GM04503 (cell line): ENCODE measurements around the gene CEP350.

ENCODE experiments used
- DNase-seq: peaks from one replicate; pipeline ENCODE4 v3.0.0-alpha.2; 2012; ENCODE audit warnings: low read depth

Gene CEP350

DNA sequence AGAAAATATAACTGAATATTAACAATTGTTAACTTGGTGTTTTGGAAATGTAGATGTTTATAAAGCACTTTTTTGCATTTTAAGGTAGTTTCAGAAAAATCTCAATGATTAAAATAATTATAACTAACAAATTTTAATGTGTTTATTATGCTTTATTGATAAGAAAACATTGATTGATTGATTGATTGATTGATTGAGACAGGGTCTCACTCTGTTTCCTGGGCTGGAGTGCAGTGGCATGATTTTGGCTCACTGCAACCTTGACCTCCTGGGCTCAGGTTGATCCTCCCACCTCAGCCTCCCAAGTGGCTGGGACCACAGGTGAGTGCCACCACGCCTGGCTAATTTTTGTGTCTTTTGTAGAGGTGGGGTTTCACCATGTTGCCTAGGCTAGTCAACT is 106.4 kb downstream of the CEP350 start:
- DNase-seq = no peak

DNA sequence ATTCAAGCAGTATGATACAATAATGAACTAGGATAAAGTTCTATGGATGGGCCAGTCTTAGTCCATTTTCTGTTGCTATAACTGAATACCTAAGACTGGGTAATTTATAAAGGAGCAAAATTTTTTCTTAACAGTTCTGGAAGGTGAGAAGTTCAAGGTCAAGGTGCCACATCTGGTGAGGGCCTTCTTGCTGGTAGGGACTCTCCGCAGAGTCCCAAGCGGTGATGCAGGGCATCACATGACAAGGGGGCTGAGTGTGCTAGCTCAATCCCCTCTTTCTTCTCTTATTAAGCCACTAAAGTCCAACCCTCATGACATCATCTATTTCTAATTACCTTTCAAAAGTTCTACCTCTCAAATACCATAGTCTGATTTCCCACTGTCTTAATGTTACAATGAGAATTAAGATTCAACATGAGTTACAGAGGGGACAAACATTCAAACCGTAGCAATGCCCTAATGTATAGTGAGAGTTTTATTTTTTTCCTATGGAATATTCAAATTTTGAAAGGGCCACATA is 107.9 kb downstream of the CEP350 start:
- DNase-seq = no peak

DNA sequence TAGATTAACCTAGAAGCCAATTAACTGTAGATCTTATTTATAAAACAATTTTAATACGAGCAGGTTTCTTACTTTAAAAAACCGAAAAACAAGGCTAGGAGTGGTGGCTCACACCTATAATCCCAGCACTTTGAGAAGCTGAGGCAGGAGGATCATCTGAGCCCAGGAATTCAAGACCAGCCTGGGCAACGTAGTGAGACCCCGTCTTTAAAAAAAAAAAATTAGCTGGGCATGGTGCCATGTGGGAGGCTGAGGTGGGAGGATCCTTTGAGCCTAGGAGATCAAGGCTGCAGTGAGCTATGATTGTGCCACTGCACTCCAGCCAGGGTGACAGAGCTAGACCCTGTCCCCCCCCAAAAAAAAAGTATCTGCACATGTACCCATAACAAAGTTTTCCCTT is 110.8 kb downstream of the CEP350 start:
- DNase-seq = no peak

DNA sequence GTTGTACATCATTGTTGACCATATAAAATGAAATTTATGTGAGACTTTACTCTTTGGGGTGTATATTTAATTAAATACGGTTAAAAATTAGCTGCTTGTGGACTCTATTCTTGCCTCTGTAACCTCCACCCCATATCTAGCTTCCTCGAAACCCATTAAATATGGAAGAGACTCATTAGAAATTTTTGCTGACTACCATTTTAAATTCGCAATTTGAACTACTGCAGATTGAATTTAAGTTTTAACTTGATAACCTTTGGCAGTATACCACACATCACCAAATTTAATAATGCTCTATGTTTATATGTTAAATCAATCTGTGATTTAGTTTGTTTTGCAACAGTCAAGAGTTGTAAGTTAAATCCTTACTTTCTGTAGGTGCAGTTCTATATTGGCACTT is 111.5 kb downstream of the CEP350 start:
- DNase-seq = no peak

DNA sequence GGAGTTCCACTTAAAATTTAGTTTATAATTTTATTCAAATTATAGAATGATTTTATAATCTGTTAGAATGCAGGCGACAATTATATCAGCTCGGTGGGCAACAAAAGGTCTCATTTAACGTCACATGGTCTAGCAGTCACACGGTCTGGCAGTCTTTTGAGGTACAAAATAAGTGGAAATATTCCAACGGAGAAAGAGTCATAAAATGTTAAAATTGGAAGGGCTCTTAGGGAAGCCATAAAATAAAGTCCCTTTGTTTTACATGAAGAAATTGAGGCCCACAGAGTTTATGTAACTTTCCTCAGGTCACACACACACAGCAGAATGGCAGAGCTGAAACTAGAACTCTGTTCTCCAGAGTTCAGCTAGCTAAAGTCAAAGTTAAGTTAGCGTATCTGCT is 115.7 kb downstream of the CEP350 start:
- DNase-seq = no peak

DNA sequence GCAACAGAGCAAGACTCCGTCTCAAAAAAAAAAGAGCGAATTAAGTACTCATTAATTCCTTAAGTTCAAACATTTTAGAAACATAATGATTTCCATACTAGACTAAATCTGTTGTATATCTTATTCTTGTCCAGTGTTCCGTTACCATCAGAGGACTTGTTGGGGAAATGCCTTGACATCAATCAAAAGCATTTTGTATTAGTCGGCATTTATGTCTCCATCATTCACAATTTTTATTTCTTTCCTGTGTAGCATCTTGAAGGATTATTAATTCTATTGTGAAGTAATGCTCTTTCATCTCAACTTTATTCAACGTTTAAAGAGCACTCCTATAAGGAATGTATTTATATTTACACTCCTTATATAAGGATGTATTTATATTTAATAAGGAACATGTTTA is 117.1 kb downstream of the CEP350 start:
- DNase-seq = no peak

DNA sequence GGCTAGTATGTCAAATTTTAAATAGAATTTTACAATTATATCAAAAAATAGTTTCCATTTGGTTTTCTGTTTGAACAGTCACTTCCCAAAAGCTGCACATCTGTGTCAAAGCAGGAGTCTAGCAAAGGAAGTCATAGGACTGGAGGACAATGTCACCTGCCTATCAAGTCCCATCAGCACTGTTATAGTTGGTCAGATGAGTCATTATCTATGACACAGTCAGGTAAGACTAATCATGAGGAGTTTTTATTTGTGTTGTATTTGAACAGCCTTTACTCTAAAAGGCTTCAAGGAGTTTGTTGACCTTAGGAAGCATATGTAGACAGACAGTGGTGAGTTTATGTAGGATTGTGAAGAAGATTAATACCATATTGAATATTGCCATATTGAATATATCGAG is 125.8 kb downstream of the CEP350 start:
- no peak for DNase-seq

DNA sequence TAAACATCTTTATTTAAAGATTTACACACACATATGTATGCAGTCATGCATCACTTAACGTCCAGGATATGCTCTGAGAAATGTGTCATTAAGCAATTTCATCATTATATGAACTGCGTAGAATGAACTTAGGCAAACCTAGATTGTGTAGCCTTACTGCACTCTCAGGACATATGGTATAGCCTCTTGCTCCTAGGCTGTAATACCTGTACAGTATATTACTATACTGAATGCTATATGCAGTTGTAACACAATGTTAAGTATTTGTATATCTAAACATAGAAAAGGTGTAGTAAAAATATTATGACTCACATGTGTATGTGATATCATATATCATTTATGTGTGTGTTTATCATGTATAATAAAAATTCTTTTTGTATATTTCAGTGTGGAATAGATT is 126.9 kb downstream of the CEP350 start:
- no peak for DNase-seq

DNA sequence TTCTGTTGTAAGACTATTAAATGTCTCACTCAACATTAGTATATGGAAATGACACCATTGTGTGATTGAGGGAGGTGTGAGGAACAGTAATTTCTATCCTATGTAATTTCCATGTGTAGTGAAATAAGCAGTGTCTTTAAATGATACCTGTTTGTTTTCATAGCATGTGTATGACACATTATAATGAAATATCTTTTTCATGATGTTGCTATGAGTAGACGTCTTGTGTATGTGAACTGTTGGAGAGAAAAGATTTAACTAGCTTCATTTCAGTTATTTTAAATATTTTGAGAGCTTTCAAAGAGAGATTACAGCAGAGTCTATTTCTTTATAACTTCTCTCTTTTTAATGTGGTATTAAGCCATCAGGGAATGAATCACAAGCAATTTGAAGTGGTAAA is 128.6 kb downstream of the CEP350 start:
- no peak for DNase-seq

DNA sequence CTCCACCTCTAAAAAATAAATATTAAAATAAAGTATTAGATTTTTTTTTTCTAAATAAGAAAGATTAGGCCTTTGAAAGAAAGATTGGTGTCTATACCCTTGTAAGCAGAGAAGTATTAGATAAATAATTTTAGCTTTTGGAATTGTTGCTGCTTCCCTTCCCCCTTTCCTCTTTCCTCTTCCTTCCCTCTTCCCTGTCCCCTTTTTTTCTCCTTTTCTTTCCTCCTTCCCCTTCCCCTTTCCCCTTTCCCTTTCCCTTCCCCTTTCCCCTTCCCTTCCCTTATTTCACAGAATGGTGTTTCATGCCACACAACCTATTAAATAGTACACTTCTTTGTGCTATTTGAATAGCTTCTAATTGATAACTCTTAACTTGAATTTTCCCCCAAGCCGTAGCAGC is 130.3 kb downstream of the CEP350 start:
- DNase-seq = no peak

DNA sequence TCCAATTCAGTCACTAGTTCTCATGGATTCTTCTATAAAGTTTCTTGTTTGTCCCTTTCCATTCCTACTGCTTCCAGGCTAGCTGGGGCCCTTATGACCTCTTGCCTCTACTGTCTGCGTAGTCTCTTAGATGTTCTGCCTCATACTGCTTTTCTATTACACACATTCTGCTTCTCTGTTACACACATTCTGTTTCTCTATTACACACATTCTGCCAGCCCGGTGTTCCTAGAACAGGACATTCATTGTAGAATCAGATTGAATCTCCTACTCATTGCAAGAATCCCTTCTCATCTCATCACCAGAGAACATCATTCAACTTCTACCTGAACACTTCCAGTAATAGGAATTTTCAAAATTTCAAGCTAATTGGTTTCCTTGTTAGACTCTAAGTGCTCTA is 130.7 kb downstream of the CEP350 start:
- no peak for DNase-seq

DNA sequence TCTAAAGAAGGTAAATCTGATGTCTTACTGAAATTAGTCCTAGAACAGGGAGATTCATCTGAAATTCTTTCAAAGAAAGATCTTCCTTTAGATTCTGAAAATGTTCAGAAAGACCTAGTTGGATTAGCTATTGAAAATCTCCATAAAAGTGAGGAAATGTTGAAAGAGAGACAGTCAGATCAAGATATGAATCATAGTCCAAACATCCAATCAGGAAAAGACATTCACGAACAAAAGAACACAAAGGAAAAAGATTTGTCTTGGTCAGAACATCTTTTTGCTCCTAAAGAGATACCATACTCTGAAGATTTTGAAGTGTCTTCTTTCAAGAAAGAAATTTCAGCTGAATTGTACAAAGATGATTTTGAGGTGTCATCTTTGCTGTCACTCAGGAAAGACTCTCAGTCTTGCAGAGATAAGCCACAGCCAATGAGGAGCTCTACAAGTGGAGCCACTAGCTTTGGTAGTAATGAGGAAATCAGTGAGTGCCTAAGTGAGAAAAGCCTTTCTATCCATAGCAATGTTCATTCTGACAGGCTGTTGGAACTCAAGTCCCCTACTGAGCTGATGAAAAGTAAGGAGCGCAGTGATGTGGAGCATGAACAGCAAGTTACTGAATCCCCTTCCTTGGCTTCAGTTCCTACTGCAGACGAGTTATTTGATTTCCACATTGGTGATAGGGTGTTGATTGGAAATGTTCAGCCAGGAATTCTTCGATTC is 138.5 kb downstream of the CEP350 start:
- DNase-seq = no peak

DNA sequence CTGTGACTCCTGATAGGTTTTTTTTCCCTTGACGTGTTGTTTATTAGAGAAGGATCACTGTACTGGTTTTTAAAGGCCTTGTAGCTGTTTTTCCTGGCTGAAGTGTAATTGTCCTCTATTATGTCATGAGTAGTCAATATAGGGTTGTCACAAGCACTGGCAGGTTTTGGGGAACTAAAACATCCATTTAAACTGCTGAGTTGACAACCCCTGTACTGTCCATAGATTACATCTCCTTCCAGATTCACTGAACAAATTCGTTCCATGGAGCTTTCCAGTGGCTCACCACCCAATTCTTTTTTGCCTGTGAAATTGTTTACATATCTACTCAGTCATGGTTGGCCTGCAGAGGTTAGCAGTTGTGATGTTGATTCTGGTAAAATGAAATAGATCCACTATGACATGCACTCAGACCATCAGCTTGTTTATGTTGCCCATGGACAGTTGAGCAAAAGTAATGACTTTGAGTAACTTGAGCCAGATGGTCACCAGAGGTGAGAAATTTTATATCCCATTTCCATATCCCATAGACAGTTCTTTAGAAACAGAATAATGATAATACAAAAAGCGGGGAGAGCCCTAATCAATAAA is 140.2 kb downstream of the CEP350 start:
- DNase-seq = no peak

DNA sequence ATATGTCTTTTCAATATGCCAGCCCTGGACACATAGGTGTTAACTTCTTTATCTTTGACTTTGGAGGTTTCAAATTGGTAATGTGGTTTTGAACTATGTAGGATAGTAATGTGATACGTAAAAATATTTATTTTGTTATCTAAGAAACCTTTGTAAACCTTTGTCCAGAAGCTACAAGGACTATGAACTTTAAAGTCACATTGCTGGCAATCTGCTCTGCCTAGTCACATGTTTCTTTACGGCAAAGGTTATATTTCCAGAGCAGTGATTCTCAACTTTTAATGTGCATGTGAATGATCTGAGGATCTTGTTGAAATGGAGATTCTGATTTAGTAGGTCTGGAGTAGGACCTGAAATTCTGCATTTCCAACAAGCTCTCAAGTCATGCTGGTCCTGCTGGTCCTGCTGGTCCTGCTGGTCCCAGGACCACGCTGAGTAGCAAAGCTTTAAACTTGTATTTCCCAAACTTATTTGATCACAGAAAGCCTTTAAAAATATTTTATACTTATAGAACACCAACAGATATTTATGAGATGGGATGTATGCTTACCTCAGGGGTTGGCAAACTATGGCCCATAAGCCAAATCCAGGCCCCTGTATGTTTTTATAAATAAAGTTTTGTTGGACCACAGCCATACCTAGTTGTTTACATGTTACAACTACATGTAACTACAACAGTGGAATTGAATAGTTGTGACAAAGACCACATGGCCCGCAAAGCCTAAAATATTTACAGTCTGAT is 142.1 kb downstream of the CEP350 start:
- DNase-seq = no peak

DNA sequence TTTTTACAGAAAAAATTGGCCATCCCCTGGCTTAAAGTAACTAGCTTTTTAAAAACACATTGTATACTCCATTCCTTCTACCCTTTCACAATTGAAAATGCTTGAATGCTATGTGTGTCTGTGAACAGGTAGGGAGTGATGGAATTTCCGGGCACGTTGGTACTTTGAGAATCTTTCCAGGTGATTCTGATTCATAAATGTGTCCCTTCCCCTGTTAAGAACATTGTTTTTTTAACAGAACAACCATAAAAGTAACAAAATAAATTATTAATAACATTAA is 142.7 kb downstream of the CEP350 start:
- no peak for DNase-seq

DNA sequence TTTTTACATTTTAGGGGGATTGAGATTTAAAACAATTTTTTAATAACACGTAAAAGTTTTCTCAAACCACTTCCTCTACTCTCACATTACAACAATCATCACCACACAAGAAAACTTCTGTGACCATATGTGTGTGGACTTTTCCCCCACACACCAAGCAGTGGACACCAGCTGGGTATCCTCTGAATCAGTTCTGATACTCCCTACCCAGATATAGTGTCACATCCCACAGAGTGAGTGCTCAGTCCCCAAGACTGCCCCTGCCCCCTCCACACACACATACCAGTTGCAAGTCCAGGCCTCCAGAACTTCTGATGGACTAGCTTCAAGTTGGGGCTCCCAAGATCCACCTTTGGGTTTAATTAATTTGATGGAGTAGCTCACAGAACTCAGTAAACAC is 146.8 kb downstream of the CEP350 start:
- no peak for DNase-seq

DNA sequence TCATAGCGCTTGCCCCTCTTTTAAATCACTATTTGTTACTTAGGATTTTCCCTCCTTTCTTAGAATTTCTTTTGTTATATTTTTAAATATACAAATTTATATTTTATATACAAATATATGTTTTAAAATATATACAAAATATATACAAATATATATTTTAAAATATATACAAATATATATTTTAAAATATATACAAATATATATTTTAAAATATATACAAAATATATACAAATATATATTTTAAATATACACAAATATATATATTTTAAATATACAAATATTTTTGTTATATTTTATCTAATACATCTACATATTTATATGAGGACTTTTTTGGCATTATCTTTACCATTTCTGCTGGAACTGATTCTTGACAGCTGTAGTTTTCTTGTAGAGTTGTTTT is 149.2 kb downstream of the CEP350 start:
- DNase-seq = no peak

DNA sequence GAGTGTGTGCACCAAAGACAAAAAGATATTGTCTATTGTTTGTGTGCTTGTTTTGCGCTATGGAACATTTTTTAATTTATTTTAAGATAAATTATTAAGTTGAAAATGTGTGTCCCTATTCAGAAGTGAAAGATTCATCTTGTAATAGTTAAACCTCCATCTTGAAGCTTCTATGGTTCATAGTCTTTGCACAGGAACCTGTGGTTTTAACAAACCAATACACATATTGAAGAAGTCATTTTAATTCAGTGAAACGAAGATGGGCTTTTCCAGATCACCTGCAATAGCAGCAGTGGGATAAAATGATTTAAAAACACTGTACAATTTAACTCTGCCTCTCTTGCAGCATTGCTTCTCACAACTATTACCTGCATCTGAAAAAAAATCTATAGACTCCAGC is 157.5 kb downstream of the CEP350 start:
- no peak for DNase-seq

DNA sequence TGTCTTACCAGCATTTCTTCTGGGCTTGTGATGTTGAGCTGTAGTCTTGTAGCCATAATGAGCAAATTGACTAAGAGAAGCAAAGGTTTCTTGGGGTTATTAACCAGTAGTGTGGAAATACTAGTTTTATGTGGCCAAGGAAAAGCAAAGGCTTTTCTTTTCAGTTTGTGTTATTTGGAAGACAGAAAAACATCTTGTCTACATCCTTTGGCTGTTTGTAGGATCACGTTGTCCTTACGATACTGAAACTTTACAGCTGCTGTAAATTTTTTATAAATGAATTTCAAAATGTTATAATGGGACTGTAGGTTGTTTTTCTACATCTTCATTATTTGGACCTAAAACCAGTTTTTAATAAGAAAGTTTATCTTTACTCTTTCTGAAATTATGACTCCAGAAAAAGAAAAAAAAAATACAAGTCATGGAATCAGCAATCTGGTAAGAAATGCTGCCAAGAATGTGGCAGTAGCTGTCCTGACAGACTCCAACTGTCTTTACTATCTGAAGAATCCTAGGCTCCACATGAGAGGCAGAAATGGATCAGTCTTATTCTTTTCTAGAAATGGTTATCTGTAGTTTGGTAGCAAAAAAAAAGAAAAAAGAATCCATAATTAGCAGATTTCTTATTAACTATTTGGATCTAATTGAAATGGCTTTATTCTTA is 158.5 kb downstream of the CEP350 start:
- DNase-seq = no peak

DNA sequence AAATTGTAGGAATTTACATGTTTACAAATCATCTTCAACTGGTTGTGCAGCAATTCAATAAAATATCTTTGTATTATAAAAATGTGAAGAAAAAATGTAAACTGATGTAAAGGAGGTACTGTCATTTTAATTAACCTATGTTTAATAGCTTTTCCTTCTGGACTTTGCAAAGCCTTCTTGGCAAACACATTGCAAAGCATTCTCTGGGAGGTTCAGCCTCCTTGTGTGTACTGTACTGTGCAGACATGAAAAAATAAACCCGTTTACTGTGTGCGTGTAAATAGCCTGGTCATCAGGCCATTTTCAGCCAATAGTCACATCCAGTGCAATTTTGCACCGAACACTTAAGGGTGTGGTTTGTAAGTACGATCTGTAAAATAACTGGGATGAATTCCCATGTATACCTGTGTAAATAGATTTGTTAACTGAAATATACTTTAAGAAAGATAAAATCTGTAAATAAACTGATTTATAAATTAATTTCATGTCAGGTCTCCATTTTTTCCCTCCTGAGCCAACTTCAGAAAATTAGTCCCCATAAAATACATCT is 159.9 kb downstream of the CEP350 start:
- DNase-seq = no peak

DNA sequence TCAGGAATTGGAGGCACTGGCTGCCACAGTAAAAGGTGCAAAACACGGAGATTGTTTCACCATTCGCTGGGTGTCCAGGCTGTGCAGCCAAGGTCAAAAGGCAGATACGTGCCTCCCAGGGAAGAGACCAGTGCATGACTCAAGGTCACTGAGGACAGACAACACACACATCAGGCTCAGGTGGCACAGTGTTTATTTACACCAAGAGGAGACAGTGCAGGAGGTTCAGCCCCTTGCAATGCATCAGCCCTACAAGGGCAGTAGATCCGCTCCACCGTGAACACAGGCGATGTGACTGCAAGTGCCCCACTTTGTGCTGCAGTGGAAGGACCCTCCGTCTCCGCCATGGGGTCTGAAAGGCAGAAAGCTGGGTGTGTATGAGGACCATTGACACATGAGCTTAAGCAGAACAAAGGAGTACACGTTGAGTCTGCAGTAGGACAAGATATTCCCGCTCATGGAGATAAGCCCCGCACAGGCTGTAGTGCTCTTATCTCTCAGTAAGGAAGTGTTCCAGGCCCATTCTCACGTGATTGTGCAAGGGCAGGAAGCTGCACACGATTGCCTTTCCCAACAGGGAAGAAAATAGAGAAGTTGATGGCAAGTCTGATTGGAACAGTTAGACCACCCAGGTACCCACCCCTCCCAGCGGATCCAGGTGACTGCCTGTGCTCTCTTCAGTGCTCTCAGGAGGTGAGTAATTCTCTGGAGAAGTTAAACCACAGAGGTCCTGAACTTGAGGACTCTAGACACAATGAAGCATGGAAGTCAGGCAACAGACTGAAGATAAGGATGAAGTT is 162.6 kb downstream of the CEP350 start:
- no peak for DNase-seq

DNA sequence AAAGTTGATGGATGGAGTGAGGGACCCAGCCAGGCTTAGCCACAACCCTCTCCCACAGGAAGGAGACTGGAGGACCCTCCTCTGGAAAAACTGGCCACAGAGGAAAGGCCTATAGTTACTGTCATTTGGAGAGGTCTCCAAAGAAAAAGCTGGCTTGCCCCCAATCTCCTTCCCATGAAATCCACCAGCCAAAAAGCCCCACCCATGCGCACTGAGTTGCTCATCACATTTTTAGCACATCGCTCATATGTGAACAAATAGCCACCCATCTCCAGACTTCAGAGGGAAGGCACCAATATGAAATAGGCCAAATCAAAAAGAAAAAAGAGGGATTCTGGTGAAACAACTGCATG is 163.1 kb downstream of the CEP350 start:
- DNase-seq = peak; percentile 60
